ENCODE data around the gene ZNF471.
A peak's percentile ranks its signal among the peaks of the same experiment; 100 is the strongest.

ZNF471 gene

DNA sequence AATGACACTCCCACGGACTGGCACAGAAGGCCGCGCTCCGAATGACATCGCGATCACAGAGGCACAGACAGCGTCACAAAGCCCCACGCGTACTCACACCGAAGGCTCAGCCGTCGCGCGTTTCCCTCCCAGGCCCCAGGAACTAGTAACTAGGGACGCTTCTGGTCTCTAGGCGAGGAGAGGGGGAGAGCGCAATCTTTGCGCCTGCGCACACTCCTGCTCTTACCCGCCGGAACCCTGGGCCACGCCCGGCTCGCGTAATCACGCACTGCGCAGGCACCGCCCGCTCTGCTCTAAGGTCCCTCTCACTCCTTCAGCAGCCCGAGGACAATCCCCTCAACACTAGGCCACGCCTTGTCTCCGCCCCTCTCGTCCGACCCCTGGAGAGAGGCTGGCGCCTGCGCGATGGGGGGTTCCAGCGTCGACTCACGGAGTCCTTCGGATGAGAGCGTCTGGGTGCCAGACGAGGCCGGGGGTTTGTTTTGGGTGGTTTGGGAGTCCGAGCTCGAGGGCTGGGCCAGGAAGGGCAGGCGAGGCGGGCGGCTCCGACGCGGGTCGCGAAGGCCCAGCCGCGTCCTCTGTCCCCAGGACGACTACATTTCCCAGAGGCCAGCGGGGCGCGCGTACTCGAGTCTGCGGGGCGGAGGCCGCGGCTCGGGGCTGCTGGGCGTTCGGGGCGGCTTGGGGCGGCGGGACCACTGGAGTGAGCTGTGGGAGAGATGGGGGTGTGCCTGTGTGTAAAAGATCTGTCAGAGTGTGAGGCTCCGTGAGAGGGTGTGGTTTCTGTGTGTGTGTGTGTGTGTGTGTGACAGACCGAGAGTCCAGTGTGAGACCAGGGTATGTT, at the start of gene ZNF471:
ZNF471 (plus strand) TSS at position 410 of the 844 bp plus-strand sequence. CDS start 3,717 bp downstream, outside the sequence.
- peak within 1 kb of the TSS; percentile 97 for H3K9ac ChIP-seq
- peak within 1 kb of the TSS; percentile 97 for H3K27ac ChIP-seq
- TF ChIP-seq Cebpa-rat (IDR thresholded peaks at IDR 0.05) = no peak
- H3K4me1 ChIP-seq = peaks cover 11% of the 10 kb centered on the region
- H3K4me2 ChIP-seq = peak within 1 kb of the TSS; percentile 85
- H3K4me3 ChIP-seq = peak within 1 kb of the TSS; percentile 77
- H4K20me1 ChIP-seq = no peaks in the 10 kb centered on the region
- peaks cover 1% of the 10 kb centered on the region; the same call in 1 of the 2 replicates for H3K36me3 ChIP-seq
- no peaks in the 10 kb centered on the region for H3K27me3 ChIP-seq
- H3K9me3 ChIP-seq = peaks cover 37% of the 10 kb centered on the region

DNA sequence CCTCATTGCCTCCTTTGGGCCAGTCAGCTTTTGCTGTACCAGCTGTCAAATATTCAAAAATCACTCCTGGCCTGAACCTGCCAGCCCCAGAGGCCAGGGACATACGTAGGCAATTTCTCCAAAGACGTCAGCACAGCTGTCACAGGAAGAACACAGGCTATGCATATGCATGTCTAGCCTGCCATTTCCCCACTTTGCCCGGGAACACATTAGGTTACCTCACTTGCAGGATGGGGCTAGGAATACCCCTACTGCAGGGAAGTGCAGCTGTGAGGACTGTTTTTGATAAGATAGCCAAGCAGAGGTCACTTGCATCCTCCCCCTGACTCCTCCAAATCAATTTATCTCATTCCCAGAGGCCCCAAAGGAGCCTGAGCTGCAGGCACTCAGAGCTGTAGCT, 33.3 kb upstream of the ZNF471 start:
- no peak for TF ChIP-seq Cebpa-rat (IDR thresholded peaks at IDR 0.05)
- Histone ChIP-seq H3K4me2 (no peak overlapping the region), H3K9me3 (peaks cover 56% of the 10 kb centered on the region), H4K20me1 (no peaks in the 10 kb centered on the region), H3K4me1 (no peaks in the 10 kb centered on the region), H3K4me3 (no peak overlapping the region), H3K27ac (no peak overlapping the region), H3K36me3 (no peaks in the 10 kb centered on the region), H3K27me3 (no peaks in the 10 kb centered on the region), H3K9ac (no peak overlapping the region)

DNA sequence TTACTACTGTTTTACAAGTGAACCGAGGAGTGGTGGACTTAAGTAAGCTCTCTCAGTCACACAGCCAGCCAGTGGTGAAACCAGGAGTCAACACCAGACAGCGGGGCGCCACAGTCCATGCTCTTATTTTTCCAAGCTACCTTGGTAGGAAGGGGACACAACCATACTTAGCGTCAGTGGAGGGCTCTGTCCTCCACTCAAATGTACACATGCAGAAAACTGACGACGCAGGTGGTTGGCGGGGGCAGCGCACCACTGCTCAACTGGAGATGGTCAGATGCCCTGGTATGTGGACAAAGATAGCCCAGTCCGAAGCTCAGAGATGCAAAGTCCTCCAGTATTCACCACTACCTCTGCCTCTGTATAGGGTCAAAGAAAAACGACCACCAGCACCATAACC, 31.6 kb upstream of the ZNF471 start:
- Histone ChIP-seq H3K36me3 (no peaks in the 10 kb centered on the region), H3K9me3 (peaks cover 73% of the 10 kb centered on the region), H3K27ac (no peak overlapping the region), H4K20me1 (no peaks in the 10 kb centered on the region), H3K27me3 (no peaks in the 10 kb centered on the region), H3K4me1 (no peaks in the 10 kb centered on the region), H3K4me2 (no peak overlapping the region), H3K4me3 (no peak overlapping the region), H3K9ac (no peak overlapping the region)
- no peak for TF ChIP-seq Cebpa-rat (IDR thresholded peaks at IDR 0.05)

DNA sequence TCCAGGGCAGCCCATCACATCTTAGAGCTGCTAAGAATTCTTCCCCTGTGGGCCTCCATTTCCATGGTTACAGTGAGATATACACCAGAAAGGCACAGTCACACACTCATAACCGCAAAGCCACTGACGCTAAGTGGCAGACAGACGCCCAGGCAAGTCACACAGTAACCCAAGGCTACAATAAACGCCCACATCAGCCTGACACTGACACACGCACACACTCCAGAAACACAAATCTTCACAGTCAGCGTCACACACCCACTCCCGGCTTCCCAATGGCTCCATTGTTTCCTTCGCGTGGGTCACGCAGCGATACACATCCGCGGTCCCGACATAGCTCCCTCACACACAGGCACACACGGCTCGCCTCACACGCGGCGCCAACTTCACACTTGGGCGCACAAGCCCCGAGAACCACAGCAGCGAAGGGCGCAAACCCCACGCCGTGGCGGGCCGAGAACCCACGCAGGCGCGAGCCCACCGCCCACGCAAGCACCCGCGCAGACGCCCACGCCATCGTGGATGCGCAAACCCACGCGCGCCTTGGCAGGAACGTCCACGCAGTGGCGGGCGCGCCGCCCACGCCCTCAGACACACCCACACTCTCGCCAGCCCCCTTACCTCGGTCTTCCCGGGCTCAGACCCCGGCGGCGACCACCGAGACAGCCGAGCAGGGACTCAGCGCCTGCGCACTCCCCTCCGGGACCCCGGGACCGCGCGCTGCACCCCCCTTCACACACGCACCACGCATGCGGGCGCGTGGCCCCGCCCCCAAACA, 30.8 kb upstream of the ZNF471 start, which contains the start of gene ZNF667:
ZNF667 (minus strand) TSS at position 695 of the 778 bp plus-strand sequence. CDS start 14,975 bp downstream, outside the sequence.
- Histone ChIP-seq H3K4me2 (no peak within 1 kb of the TSS), H3K9ac (no peak within 1 kb of the TSS), H3K36me3 (no peaks in the 10 kb centered on the region), H3K9me3 (peaks cover 68% of the 10 kb centered on the region), H3K4me1 (no peaks in the 10 kb centered on the region), H3K27me3 (no peaks in the 10 kb centered on the region), H4K20me1 (no peaks in the 10 kb centered on the region), H3K4me3 (0 out of 2 replicates have a peak within 1 kb of the TSS, but pooled peaks have one; percentile 5), H3K27ac (no peak within 1 kb of the TSS)
- TF ChIP-seq Cebpa-rat (IDR thresholded peaks at IDR 0.05) = no peak

DNA sequence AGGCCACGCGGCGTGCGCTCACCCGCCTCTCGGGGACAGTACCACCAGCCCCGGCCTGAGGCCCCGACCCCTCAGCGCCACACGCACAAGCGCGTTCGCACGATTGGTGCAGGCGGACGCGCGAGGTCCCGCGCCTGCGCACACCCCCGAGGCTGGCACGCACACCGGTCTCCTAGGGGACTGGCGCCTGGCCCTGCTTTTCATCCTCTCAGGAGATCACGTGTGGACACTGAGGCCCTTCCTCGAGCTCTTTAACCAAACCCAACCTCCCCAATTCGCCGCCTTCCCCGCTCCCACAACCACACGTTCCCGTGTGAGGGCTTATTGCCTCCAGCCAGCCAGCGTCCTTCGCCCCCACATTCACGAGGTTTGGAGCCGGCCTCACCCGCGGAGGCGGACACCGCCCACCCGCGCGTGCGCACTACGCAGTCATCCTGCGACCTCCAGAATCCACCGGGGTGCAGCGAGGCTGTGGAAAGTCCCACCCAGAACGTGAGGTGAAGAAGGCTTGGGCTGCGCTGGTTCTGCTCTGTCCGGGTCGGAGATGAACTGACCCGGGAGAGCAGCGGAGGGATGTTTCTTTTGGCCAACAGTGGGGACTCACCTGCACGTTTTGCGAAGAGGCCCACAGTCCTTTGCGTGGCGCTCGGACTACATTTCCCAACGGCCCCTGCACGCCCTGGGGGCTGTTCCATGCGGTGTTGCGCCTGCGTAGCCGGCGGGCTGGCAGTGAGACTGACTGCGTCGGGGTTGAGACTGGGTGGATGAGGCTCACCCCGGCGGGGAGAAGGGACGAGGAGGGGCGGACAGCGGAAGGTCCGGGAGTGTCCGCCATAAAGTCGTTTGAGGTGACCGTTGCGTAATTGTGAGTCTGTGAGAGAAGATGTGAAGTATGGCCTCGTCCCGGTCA, 30.0 kb upstream of the ZNF471 start:
- no peaks in the 10 kb centered on the region for H3K36me3 ChIP-seq
- H3K27me3 ChIP-seq = no peaks in the 10 kb centered on the region
- TF ChIP-seq Cebpa-rat (IDR thresholded peaks at IDR 0.05) = no peak
- H3K4me2 ChIP-seq = no peak overlapping the region
- no peak overlapping the region for H3K9ac ChIP-seq
- H4K20me1 ChIP-seq = no peaks in the 10 kb centered on the region
- no peak overlapping the region for H3K27ac ChIP-seq
- H3K4me3 ChIP-seq = 0 out of 2 replicates have a peak overlapping the region, but pooled peaks have one; percentile 5
- peaks cover 70% of the 10 kb centered on the region for H3K9me3 ChIP-seq
- no peaks in the 10 kb centered on the region for H3K4me1 ChIP-seq

DNA sequence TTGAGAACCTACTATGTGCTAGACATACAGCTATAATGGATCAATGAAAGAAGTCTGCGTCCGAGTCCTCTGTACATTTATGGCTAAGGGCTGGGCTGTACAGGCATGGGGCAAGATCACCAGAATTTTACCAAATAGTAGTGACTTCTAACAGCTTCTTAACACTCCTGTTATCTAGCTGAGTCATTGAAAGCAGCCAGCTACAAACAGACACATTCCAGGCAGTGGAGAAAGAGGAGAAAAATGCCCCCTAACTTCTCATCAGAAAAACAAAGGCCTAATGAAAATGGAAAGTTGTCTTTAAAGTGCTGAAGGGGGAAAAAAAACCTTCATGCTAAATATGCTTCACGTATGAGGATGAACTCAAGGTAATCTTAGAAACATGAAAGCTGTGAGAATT, 16.3 kb upstream of the ZNF471 start:
- Histone ChIP-seq H3K27ac (no peak overlapping the region), H3K4me3 (no peak overlapping the region), H3K9me3 (peaks cover 28% of the 10 kb centered on the region; the same call in 1 of the 2 replicates), H3K9ac (no peak overlapping the region), H3K27me3 (no peaks in the 10 kb centered on the region), H3K4me2 (no peak overlapping the region), H4K20me1 (no peaks in the 10 kb centered on the region), H3K4me1 (no peaks in the 10 kb centered on the region), H3K36me3 (no peaks in the 10 kb centered on the region)
- no peak for TF ChIP-seq Cebpa-rat (IDR thresholded peaks at IDR 0.05)

DNA sequence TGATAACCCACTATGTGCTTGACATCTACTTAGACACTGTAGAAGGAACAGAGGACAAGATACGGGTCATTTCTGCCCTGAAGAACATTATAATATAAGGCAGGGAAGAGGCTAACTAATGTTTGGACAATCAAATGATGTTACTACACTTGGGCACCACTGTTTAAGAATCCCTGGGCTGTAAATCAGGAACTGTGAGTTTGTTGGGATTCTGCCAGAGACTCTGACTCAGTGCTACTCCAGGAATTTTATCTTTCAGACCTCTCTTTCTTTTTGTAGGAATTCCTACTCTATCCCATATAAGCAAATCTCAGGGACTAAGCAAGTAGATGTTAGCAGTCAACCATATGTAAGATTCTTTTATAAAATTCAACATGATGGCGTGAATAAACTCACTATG, 3.1 kb upstream of the ZNF471 start:
- Histone ChIP-seq H3K27me3 (no peaks in the 10 kb centered on the region), H3K4me1 (peaks cover 11% of the 10 kb centered on the region), H3K4me3 (no peak overlapping the region), H3K9ac (no peak overlapping the region), H3K4me2 (no peak overlapping the region), H4K20me1 (no peaks in the 10 kb centered on the region), H3K27ac (no peak overlapping the region), H3K9me3 (peaks cover 30% of the 10 kb centered on the region), H3K36me3 (no peaks in the 10 kb centered on the region)
- no peak for TF ChIP-seq Cebpa-rat (IDR thresholded peaks at IDR 0.05)

DNA sequence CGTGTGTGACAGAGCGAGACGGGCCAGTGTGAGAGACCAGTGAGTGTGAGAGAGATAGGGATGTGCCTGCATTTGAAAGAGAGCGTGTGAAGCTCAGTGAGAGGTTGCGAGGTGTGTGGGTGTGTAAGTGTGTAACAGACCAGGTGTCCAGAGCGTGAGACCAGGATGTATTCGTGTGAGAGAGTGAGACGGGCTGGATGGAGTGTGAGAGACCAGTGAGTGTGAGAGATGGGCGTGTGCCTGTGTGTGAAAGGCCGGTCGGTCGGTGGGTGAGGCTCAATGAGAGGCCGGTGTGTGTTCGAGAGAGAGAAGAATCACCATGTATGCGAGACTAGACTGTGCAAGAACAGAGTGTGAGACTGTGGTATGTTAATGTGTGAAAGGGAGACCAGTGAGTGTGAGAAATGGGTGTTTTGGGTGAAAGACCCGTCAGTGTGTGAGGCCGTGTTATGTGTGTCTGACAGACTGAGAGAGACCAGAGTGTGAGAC, 679 bp downstream of the ZNF471 start:
- TF ChIP-seq Cebpa-rat (IDR thresholded peaks at IDR 0.05) = no peak
- Histone ChIP-seq H3K9me3 (peaks cover 33% of the 10 kb centered on the region), H3K4me3 (peak overlapping the region; percentile 77), H3K36me3 (peaks cover 7% of the 10 kb centered on the region; the same call in 1 of the 2 replicates), H3K27ac (peak overlapping the region; percentile 97), H3K4me2 (peak overlapping the region; percentile 85), H3K27me3 (no peaks in the 10 kb centered on the region), H3K4me1 (peaks cover 11% of the 10 kb centered on the region), H4K20me1 (no peaks in the 10 kb centered on the region), H3K9ac (peak overlapping the region; percentile 97)

Measured in BLaER1 (cell line).